ENCODE measurements around the gene CRIP2.

Gene CRIP2

DNA sequence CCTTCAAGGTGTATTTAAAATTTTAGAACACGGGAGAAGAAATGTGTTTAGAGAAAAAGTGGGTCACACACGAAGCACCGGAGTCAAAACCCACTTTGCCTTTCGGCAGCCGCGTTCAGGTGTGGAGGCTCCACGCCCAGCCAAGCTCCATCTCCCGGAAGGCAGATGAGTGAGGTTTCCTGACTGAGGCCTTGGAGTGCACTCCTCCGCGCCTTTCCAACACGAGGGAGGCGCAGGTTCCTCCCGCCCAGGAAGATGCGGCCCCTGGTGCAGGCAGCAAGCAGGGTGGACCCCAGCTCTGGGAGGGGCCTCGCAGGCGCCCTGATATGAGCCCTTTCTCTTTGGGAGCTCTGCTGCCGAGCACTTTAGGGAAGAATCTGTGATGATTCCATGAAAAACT, 32.5 kb upstream of the CRIP2 start:
- no peak for DNase-seq (ENCODE audit: low read depth)
- in situ Hi-C loops (cut with HindIII; ENCODE audit: low sequenced_read_pairs), result no loop called here
- TF ChIP-seq, protein P1, sequence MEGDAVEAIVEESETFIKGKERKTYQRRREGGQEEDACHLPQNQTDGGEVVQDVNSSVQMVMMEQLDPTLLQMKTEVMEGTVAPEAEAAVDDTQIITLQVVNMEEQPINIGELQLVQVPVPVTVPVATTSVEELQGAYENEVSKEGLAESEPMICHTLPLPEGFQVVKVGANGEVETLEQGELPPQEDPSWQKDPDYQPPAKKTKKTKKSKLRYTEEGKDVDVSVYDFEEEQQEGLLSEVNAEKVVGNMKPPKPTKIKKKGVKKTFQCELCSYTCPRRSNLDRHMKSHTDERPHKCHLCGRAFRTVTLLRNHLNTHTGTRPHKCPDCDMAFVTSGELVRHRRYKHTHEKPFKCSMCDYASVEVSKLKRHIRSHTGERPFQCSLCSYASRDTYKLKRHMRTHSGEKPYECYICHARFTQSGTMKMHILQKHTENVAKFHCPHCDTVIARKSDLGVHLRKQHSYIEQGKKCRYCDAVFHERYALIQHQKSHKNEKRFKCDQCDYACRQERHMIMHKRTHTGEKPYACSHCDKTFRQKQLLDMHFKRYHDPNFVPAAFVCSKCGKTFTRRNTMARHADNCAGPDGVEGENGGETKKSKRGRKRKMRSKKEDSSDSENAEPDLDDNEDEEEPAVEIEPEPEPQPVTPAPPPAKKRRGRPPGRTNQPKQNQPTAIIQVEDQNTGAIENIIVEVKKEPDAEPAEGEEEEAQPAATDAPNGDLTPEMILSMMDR (IDR thresholded peaks at IDR 0.05; ENCODE audit: low read depth, low read length, missing control alignments), result no peak
- H3K4me3 ChIP-seq (ENCODE audit: low read depth, low read length), result no peak overlapping the region

DNA sequence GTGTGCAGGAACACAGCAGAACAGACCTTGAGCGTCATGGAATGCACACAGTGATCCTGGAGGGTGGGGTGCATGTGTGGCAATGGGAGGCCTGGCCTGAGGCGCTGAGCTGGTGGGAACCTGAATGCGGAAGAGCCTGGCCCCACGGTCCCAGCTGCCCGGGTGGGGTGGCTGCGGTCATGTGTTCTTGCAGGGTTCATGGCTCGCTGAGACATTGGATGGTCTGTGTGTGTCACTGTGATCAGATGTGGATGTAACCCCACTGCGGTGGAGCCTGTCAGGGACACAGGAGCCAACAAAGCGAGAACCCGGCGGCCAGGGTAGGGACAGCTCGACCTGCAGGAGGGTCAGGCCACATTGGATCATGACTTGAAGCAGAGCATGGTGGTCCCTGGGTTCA, 31.8 kb upstream of the CRIP2 start:
- DNase-seq (ENCODE audit: low read depth), result no peak
- TF ChIP-seq, protein P1 (IDR thresholded peaks at IDR 0.05; ENCODE audit: low read depth, low read length, missing control alignments), result no peak
- in situ Hi-C loops (cut with HindIII; ENCODE audit: low sequenced_read_pairs), result no loop called here
- H3K4me3 ChIP-seq (ENCODE audit: low read depth, low read length), result no peak overlapping the region

DNA sequence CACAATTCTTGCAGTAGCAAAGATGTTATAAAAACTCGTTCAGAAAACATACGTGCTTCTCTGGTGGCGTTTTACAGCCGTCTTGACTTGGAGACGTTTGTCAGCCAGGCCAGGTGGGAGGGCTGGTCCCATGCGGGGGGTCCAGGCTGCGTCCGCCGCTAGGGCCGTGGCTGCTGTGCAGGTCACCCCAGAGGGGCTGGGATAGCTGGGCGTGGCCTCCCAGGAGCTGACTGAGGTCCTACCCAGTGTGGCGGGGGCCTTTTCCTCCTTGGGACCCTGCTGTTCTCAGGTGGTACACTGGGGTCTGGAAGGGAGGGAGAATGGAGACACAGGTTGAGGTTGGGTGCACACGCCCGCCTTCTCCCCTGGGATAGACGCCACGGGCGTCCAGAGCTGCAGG, 29.8 kb upstream of the CRIP2 start:
- in situ Hi-C loops (cut with HindIII; ENCODE audit: low sequenced_read_pairs), result no loop called here
- TF ChIP-seq, protein P1 (IDR thresholded peaks at IDR 0.05; ENCODE audit: low read depth, low read length, missing control alignments), result no peak
- no peak for DNase-seq (ENCODE audit: low read depth)
- no peak overlapping the region for H3K4me3 ChIP-seq (ENCODE audit: low read depth, low read length)

DNA sequence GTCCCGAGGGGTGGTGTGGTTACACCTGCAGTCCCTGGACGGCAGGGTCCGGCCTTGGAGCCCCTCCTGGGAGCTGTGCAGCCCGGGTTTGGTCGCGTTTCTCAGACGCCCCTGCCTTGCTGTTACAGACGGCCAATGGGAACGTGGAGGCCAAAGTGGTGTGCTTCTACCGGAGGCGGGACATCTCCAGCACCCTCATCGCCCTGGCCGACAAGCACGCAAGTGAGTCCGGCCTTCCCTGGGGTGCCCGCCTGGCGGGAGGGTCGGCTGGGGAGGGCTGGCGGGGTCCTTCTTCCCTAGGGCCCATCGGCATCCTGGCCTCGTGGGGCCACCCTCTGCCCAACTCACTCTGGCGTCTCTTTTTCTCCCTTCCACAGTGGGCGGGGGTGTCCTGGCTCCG, 29.3 kb upstream of the CRIP2 start:
- TF ChIP-seq, protein P1 (IDR thresholded peaks at IDR 0.05; ENCODE audit: low read depth, low read length, missing control alignments), result no peak
- in situ Hi-C loops (cut with HindIII; ENCODE audit: low sequenced_read_pairs), result no loop called here

DNA sequence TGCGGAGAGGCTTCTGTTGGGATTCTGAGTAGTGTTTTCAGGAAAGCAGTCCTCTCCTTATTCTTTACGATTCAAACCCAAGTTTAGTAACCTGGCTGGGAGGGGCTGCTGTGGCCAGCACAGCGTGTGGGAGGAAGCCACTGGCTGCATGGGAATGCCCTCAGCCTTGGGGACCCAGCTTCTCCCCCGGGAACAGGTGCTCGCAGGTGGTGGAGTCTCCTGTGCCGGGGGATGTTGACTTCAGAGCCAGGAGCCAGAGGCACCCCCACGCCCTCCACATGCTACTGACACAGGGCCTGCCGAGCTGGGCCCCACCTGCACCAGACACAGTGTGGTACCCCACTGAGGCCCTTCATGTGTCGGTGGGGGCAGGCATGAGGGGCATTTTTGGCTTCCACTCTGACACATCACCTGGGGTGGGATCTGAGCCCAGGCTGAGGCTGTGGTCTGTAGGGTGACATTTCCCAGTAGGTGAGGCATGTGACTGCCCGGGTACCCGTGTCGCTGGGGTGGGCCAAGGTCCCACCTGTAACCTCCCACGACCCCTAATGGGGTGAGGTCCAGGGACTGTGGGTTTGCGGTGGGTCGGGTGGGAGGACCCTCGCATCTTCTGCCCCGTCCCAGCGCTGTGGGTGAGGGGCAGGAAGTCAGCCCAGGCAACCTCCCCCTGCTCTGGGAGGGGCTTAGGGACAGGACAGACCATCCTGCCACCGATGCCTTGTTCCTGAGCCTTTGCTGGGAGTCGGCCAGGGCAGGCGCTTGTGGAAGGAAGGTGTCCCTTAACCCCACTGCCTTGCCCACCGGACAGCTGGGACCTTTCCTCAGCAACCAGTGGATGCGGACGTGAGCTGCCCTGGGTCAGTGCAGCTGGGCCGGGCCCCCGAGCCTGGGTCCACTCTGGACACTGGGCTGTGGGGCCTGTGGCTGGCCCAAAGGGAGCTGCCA, 28.4 kb upstream of the CRIP2 start:
- DNase-seq (ENCODE audit: low read depth), result no peak
- in situ Hi-C loops (cut with HindIII; ENCODE audit: low sequenced_read_pairs), result no loop called here
- H3K4me3 ChIP-seq (ENCODE audit: low read depth, low read length), result no peak overlapping the region
- TF ChIP-seq, protein P1 (IDR thresholded peaks at IDR 0.05; ENCODE audit: low read depth, low read length, missing control alignments), result no peak

More for the DNA sequence above, 29.3 kb upstream of the CRIP2 start:
- no peak for DNase-seq (ENCODE audit: low read depth)
- no peak overlapping the region for H3K4me3 ChIP-seq (ENCODE audit: low read depth, low read length)

DNA sequence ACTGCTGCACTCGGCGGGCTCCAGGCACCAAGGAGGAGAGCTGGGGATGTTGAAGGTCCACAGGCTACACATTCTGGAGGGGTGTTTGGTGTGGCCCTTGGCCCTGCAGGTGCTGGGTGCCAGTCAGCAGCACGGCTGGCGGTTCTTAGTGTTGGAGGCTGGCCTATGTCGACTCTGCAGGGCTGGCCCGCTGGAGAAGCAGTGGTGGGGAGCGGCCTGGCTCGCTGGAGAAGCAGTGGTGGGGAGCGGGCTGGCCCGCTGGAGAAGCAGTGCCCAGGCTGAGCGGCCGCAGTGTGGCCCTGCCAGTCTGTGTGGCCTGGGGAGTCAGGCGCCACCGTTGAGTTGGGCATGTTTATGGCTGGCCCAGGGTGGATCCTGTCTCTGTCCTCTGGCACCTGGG, 27.6 kb upstream of the CRIP2 start:
- TF ChIP-seq, protein P1 (IDR thresholded peaks at IDR 0.05; ENCODE audit: low read depth, low read length, missing control alignments), result no peak
- DNase-seq (ENCODE audit: low read depth), result no peak
- in situ Hi-C loops (cut with HindIII; ENCODE audit: low sequenced_read_pairs), result no loop called here
- no peak overlapping the region for H3K4me3 ChIP-seq (ENCODE audit: low read depth, low read length)
